GM12875 (cell line): ENCODE data around the gene GRK6.

Experiments used
- H3K4me3 ChIP-seq: one replicate; pipeline ENCODE4 v1.5.1; 2011; ENCODE audit warnings: low read depth, low read length, control low read depth
- CTCF ChIP-seq: IDR thresholded peaks from 2 replicates; pipeline ENCODE4 v1.5.1; 2011; ENCODE audit warnings: low read depth, mild to moderate bottlenecking, control low read depth, inconsistent platforms, low read length, moderate library complexity, borderline replicate concordance; ENCODE audit not compliant: insufficient read depth

Gene GRK6

GRCh38 chr5:177465044-177465443, 38.6 kb downstream of the GRK6 start:
- no peak for TF ChIP-seq CTCF
- no peak overlapping the region for H3K4me3 ChIP-seq

GRCh38 chr5:177466861-177467260, 40.4 kb downstream of the GRK6 start:
- TF ChIP-seq CTCF = no peak

GRCh38 chr5:177467436-177467835, 41.0 kb downstream of the GRK6 start:
- no peak overlapping the region for H3K4me3 ChIP-seq
- no peak for TF ChIP-seq CTCF

More at GRCh38 chr5:177466861-177467260, 40.4 kb downstream of the GRK6 start:
- H3K4me3 ChIP-seq = no peak overlapping the region

GRCh38 chr5:177468329-177468684, 41.8 kb downstream of the GRK6 start:
- TF ChIP-seq CTCF = no peak
- no peak overlapping the region for H3K4me3 ChIP-seq

GRCh38 chr5:177468685-177469628, 42.5 kb downstream of the GRK6 start:
- no peak for TF ChIP-seq CTCF
- H3K4me3 ChIP-seq = no peak overlapping the region

- H3K4me3 ChIP-seq = no peak overlapping the region
- no peak for TF ChIP-seq CTCF
Measured at GRCh38 chr5:177469750-177470525, 43.5 kb downstream of the GRK6 start.
